ENCODE results near the gene KIF3C. TPM values are rescaled to one million over a fixed set of nuclear protein-coding genes. Genes with fewer than 3 reads are reported as not detected.
"Not testable (repeated sequence)": the region's sequence is repeated elsewhere in the genome, so short reads cannot be mapped to it uniquely, and the experiment has no call there.

The KIF3C gene
- total RNA-seq, 4 donors from 2014 or later: 0.70 to 71.0 (median 3.2) TPM

- Histone ChIP-seq H3K27me3 (no peaks in the 10 kb centered on the region), H3K36me3 (no peaks in the 10 kb centered on the region), H3K4me3 (no peak overlapping the region), H3K9me3 (no peaks in the 10 kb centered on the region), H3K27ac (no peak overlapping the region), H3K4me1 (no peaks in the 10 kb centered on the region)
- no peak for TF ChIP-seq POLR2A (IDR thresholded peaks at IDR 0.05)
- no peak for TF ChIP-seq CTCF (IDR thresholded peaks at IDR 0.05)
- no peak for DNase-seq
Observed at GRCh38 chr2:25905126-25905525, 77.2 kb downstream of the KIF3C start.

- Histone ChIP-seq H3K36me3 (no peaks in the 10 kb centered on the region), H3K27me3 (no peaks in the 10 kb centered on the region), H3K4me1 (no peaks in the 10 kb centered on the region), H3K4me3 (no peak overlapping the region), H3K9me3 (no peaks in the 10 kb centered on the region), H3K27ac (no peak overlapping the region)
- DNase-seq: no peak
- no peak for TF ChIP-seq CTCF (IDR thresholded peaks at IDR 0.05)
- TF ChIP-seq POLR2A (IDR thresholded peaks at IDR 0.05): no peak
Observed at GRCh38 chr2:25903216-25903776, 79.0 kb downstream of the KIF3C start.

- no peaks in the 10 kb centered on the region for H3K27me3 ChIP-seq
- no peak for DNase-seq
- TF ChIP-seq POLR2A (IDR thresholded peaks at IDR 0.05) (no peak), CTCF (IDR thresholded peaks at IDR 0.05) (no peak)
- no peaks in the 10 kb centered on the region for H3K9me3 ChIP-seq
- no peak overlapping the region for H3K4me3 ChIP-seq
- H3K36me3 ChIP-seq: no peaks in the 10 kb centered on the region
- no peaks in the 10 kb centered on the region for H3K4me1 ChIP-seq
- no peak overlapping the region for H3K27ac ChIP-seq
Observed at GRCh38 chr2:25899404-25899970, 82.8 kb downstream of the KIF3C start.

- Histone ChIP-seq H3K27me3 (no peaks in the 10 kb centered on the region), H3K4me1 (no peaks in the 10 kb centered on the region), H3K4me3 (no peak overlapping the region), H3K27ac (no peak overlapping the region), H3K36me3 (no peaks in the 10 kb centered on the region), H3K9me3 (no peaks in the 10 kb centered on the region)
- no peak for DNase-seq
- TF ChIP-seq POLR2A (IDR thresholded peaks at IDR 0.05) (no peak), CTCF (IDR thresholded peaks at IDR 0.05) (no peak)
Observed at GRCh38 chr2:25897506-25897905, 84.8 kb downstream of the KIF3C start.

GRCh38 chr2:25896308-25896707 lies 86.0 kb downstream of the KIF3C start:
- not testable (repeated sequence) for H3K27ac ChIP-seq, H3K4me1 ChIP-seq, H3K9me3 ChIP-seq, H3K27me3 ChIP-seq, H3K4me3 ChIP-seq, DNase-seq, H3K36me3 ChIP-seq

GRCh38 chr2:25895610-25896009 lies 86.7 kb downstream of the KIF3C start:
- no peak overlapping the region for H3K27ac ChIP-seq
- H3K27me3 ChIP-seq: no peaks in the 10 kb centered on the region
- DNase-seq: no peak
- TF ChIP-seq CTCF (IDR thresholded peaks at IDR 0.05): no peak
- TF ChIP-seq POLR2A (IDR thresholded peaks at IDR 0.05): no peak
- no peaks in the 10 kb centered on the region for H3K9me3 ChIP-seq
- no peaks in the 10 kb centered on the region for H3K36me3 ChIP-seq
- H3K4me3 ChIP-seq: no peak overlapping the region
- H3K4me1 ChIP-seq: no peaks in the 10 kb centered on the region

Measured in Peyer's patch (tissue), 4 donors.